ENCODE results near the gene ARSB. TPM values are rescaled to one million over a fixed set of nuclear protein-coding genes. Genes with fewer than 3 reads are reported as not detected.

ARSB gene
- total RNA-seq, 1 experiment from 2014 or later: 11.4 TPM

DNA sequence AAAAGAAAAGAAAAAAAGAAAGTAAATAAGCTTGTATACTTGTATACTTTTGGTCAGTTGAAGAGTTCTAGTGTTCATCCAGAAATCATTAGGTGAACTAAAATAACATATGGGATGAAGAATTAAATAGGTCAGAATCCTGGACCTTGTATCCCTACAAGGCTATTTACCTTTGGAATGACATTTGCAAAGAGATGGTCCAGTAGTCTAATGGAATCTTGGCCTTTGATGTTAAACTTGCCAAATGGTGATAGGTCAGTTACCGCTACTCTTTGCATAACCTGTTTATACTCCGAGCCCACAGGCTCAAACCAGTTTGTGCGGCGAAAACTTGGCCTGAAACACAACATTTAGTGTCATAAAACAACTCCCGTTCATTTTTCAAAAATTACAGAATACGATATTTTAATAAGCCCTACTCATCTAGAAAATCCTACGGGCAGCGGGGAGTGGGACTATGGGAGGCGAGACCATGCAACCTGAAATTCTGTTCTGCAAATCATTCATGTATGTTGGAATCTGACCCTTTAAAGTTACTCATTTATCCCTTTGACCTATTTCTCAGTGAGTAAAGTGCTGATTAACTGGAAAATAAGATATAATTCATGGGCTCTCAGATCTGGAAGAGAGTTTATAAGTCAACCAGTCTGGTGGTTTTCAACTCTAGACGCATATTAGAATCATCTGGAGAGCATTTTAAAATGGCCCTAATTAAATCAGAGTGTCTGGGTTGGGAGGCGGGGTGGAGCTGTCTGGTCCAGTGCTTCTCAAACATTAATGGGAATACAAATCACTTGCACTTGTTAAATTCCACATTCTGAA, 45.8 kb upstream of the ARSB start:
- Mint-ChIP-seq H3K9me3 (no peaks in the 10 kb centered on the region), H3K4me3 (no peak overlapping the region), H3K27me3 (ENCODE audit: low read depth) (peaks cover 2% of the 10 kb centered on the region; the same call in 1 of the 2 replicates), H3K4me1 (no peaks in the 10 kb centered on the region), H3K36me3 (ENCODE audit: insufficient read depth in 1 of 3, low read depth in 3 of 3) (no peaks in the 10 kb centered on the region), H3K27ac (no peak overlapping the region)
- TF ChIP-seq, protein P1, sequence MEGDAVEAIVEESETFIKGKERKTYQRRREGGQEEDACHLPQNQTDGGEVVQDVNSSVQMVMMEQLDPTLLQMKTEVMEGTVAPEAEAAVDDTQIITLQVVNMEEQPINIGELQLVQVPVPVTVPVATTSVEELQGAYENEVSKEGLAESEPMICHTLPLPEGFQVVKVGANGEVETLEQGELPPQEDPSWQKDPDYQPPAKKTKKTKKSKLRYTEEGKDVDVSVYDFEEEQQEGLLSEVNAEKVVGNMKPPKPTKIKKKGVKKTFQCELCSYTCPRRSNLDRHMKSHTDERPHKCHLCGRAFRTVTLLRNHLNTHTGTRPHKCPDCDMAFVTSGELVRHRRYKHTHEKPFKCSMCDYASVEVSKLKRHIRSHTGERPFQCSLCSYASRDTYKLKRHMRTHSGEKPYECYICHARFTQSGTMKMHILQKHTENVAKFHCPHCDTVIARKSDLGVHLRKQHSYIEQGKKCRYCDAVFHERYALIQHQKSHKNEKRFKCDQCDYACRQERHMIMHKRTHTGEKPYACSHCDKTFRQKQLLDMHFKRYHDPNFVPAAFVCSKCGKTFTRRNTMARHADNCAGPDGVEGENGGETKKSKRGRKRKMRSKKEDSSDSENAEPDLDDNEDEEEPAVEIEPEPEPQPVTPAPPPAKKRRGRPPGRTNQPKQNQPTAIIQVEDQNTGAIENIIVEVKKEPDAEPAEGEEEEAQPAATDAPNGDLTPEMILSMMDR (conservative IDR thresholded peaks at IDR 0.05): no peak
- Histone ChIP-seq H3K9me3 (ENCODE audit: control insufficient read depth, low read depth, low read length) (no peaks in the 10 kb centered on the region), H3K23me2 (ENCODE audit: insufficient read length, low read depth, low read length, poor library complexity, severe bottlenecking) (no peaks in the 10 kb centered on the region), H2AK5ac (ENCODE audit: insufficient read length, low read length) (no peak overlapping the region), H2BK15ac (ENCODE audit: low read depth, low read length) (no peak overlapping the region), H3K27me3 (ENCODE audit: insufficient read depth, low read length) (no peaks in the 10 kb centered on the region), H3K56ac (ENCODE audit: insufficient read length, low read depth, low read length) (no peak overlapping the region), H3T11ph (ENCODE audit: low read length) (no peak overlapping the region), H3K27ac (ENCODE audit: insufficient read length, low read depth, low read length) (no peak overlapping the region), H4K91ac (ENCODE audit: insufficient read length, low read depth, low read length) (no peak overlapping the region), H3K79me1 (ENCODE audit: insufficient read depth, low read depth, low read length, poor library complexity, severe bottlenecking) (no peaks in the 10 kb centered on the region), H2BK12ac (ENCODE audit: insufficient read length, low read depth, low read length) (no peak overlapping the region), H3K4ac (ENCODE audit: low read depth, low read length) (no peak overlapping the region), H2BK120ac (ENCODE audit: low read depth, low read length, poor library complexity, severe bottlenecking) (no peak overlapping the region), H2AFZ (ENCODE audit: low read length) (no peak overlapping the region), H3K18ac (ENCODE audit: insufficient read length, low read depth, low read length) (no peak overlapping the region), H2BK5ac (ENCODE audit: insufficient read length, low read length) (no peak overlapping the region), H3K9ac (ENCODE audit: extremely low read depth, insufficient read length, low read length) (no peak overlapping the region), H4K8ac (replicated peaks; ENCODE audit: insufficient read length, low read depth, low read length) (no peak overlapping the region), H3K4me2 (ENCODE audit: insufficient read depth, insufficient read length, low read length) (no peak overlapping the region), H4K20me1 (ENCODE audit: control insufficient read depth, insufficient read depth, insufficient read length) (no peaks in the 10 kb centered on the region), H3K4me1 (ENCODE audit: insufficient read depth, low read length) (no peaks in the 10 kb centered on the region), H3K14ac (ENCODE audit: insufficient read depth, low read length) (no peak overlapping the region), H3K23ac (ENCODE audit: insufficient read length, low read depth, low read length) (no peak overlapping the region), H3K79me2 (ENCODE audit: insufficient read depth, low read length) (no peaks in the 10 kb centered on the region), H4K5ac (ENCODE audit: insufficient read length, low read depth, low read length) (no peak overlapping the region), H2BK20ac (ENCODE audit: low read depth, low read length, poor library complexity, severe bottlenecking) (no peak overlapping the region)
- no CpG with 5 or more reads among the region's 11 CpGs for whole genome bisulfite sequencing (ENCODE audit: extremely low coverage, insufficient read length, low lambda C conversion rate)
- no peak for DNase-seq

Measured in H9 (cell line).